Stimulated activated CD8-positive, alpha-beta memory T cell treated with anti-CD3 and anti-CD28 coated beads, Interleukin-15, amount 100 ng/mL, for 48 hours (primary cell): ENCODE results near the gene PATE3.

Source experiments
- DNase-seq, 2 donors: peaks; one replicate each; pipeline ENCODE4 v3.0.0-alpha.2; 2020; ENCODE audit warnings: low read depth in 2 of 2

PATE3 gene, protein sequence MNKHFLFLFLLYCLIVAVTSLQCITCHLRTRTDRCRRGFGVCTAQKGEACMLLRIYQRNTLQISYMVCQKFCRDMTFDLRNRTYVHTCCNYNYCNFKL

DNA sequence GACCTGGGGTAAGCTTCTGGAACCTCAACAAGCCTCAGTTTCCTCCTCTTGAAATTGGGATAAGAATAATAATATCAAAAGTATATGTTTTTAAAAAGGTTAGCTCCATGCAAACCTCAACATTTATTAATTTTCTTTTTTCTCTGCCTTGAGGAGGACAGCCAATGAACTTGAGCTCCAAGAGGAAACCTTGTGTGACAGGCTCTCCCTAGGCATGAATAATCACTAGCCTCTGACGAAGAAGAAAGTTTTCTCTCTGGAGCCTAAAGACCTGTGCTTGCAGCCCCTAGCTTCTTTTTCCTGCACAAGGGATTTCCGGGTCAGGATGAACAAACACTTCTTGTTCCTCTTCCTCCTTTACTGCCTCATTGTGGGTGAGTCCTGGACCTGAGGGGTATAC, at the start of gene PATE3:
PATE3 (plus strand) TSS at position 301 of the 400 bp plus-strand sequence; CDS start at position 326, 25 bp downstream.
- no peak for DNase-seq

DNA sequence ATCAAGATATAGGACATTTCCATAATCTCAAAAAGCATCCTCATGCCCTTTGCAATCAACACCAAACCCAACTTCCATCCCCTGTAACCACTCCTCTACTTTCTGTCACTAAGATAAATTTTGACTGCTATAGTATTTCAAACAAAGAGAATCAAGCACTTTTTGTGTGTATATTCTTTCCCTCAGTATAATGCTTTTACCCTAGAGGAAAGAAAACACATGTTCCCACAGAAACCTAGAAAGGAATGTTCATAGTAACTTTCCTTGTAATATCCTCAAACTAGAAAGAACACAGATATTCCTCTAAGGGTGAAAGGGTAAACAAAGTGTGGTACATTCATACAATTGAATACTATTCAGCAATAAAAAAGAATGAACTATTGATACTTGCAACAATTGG, 47.3 kb upstream of the PATE3 start:
- no peak for DNase-seq

DNA sequence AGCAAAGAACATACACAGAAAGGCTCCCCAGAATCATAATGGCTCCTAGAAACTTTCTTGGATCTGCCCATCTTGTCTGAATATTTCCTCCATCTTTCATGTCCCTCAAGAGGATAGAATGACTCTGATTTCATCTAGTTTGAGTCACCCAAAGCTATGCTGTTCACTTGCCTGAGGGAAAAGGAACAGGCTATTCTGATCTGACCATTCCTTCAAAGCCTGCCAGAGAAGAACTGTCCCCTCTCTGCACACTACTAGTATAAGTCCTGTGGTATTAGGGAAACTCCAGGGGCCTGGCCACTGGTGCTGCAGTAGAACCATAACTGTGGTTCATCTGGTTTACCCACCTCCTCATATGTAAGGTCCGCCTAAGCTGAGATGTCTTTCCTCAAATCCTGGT, 44.2 kb upstream of the PATE3 start:
- no peak for DNase-seq

DNA sequence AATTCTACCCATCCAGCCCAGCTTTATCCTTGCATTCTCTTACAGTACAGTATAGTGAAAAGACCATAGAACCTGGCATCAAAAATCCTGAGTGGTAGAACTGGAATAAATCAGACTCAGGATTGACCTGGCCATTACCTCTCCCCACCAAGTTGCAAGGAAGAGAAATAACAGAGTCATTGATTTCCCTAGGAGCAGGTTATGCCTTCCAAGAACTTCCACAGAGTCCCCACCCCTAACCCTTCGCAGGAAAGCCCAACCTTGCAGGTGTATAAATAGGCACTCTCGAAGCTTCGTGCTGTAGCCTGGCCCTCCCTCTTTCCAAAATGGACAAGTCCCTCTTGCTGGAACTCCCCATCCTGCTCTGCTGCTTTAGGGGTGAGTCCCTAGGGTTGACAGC, 41.9 kb upstream of the PATE3 start, which contains the start of gene PATE1:
PATE1 (plus strand) TSS at position 301 of the 400 bp plus-strand sequence; CDS start at position 327, 26 bp downstream.
- DNase-seq: no peak

DNA sequence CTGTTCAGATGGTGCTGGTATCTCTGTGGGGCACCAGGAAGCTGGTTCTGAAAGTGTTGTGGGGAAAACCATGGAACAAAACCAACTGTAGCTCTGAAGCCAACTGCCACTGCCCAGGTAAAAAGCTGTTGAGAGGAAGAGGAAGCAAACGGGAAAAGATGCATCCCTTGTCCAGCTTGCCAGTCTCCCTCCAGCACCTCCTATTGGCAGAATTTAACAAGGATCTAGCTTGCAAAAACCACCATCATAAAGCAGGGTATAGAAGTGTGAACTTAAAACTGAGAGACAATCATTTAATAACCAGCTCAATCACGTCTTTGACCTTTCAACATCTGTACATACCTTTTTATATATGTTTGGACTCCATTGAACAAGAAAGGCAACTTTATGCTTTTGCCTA, 37.3 kb upstream of the PATE3 start:
- DNase-seq: no peak

DNA sequence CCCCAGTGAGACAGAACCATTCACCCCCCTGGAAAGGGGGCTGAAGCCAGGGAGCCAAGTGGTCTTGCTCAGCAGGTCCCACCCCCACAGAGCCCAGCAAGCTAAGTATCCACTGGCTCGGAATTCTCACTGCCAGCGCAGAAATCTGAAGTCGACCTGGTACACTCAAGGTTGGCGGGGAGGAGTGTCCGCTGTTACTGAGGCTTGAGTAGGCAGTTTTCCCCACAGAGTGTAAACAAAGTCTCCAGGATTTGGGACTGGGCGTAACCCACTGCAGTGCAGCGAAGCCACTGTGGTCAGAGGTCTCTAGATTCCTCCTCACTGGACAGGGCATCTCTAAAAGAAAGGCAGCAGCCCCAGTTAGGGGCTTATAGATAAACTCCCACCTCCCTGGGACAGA, 31.9 kb upstream of the PATE3 start:
- no peak for DNase-seq

DNA sequence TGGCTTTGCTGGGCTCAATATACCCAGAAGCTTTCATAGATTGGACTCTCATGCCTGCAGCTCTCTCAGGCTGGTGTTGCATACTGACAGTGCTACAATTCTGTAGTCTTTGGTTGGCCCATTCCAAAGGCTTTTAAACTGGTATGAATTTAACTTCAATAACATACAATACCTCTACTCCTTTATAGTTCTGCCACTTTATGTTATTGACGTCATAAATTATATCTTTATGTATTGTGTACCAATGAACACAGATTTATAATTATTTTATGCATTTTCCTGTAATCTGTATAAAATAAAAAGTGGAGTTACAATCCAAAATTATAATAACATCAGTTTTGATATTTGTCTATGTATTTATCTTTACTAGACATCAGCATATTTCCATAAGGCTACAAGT, 25.5 kb upstream of the PATE3 start:
- DNase-seq: no peak

DNA sequence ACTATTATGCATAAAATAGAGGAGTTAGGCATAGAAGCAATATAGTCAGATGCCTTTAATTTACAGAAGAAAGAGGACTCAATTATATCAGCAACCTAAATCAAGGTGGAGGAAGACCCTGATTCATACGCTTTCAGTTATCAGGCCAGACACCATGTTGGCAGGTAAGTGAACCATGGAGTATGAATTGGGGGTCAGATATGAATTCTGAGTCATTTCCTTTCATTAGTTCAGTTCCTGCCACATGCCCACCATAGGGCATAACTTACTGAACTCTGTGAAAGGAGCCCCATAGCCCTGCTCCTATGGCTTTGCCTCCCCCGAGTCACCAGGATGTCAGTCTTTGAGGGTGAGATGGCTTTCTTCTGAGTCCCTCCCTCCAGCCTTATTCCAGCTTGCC, 24.4 kb upstream of the PATE3 start:
- DNase-seq: no peak

DNA sequence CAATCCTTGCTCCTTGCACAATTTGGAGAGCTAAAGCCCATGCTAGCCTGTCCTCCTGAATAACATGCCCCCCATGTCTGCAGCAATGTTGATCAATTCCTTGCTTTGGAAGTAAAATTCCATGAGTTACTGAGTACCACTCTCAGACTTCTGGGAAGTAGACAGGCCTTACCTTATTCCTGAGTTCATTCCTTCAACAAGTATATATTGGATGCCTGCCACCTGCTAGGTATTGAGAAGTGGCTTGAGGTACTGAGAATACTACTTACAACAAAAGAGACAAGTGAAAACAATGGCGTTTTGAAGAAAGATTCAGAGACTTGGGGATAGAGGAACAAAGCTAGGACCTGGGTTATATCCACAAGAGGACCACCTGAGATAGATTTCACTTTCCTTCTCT, 21.7 kb upstream of the PATE3 start:
- DNase-seq: no peak

DNA sequence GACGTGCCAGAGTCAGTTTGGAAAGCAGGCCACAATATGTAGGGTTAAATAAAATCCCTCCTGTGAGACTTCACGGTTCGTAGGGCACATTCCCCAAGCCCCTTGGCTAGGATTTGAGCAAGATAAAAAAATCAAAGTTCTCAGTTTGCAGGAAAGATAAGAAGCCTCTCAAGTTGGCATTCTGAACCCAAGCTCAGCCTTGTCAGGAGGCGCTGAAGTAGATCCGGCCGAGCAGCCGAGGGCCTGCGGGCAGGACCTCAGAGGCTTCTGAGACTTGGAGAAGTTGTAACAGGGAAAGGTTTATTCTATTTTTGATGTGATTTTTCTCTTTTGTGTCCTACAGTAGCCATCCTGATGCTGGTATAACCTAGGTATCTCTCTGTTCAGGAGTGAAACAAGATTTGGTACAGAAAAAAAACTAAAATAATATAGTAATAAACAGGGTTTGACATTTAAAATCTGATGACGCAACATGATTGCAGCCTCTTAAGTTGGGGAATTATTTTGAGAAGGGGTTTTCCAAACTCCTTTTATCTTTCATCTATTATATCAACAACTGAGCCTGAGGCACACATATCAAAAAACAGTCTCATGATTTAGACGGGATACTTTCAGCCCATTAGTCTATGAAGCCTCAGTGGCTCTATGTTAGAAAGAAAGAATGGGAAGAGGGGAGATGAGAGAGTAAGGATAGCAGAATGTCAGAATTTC, 19.4 kb upstream of the PATE3 start:
- DNase-seq: no peak

DNA sequence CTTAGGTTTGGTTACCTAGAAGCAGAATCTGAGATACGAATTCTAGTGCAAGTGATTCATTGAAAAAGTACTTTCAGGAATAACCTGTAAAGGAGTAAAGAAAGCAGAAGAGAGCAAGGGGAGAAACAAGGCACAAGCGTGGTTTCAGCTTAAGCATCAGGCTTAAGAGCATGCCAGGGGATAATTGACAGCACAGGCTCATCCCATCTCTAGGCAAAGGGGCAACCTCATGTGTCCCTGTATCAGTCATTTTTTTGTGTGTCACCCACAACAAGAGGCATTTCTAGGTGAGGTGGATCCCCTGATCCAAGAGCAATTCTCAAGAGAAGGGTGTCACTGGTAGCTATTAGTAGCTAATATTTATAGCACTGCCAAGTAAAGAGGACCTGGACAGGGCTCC, 17.3 kb upstream of the PATE3 start:
- no peak for DNase-seq

DNA sequence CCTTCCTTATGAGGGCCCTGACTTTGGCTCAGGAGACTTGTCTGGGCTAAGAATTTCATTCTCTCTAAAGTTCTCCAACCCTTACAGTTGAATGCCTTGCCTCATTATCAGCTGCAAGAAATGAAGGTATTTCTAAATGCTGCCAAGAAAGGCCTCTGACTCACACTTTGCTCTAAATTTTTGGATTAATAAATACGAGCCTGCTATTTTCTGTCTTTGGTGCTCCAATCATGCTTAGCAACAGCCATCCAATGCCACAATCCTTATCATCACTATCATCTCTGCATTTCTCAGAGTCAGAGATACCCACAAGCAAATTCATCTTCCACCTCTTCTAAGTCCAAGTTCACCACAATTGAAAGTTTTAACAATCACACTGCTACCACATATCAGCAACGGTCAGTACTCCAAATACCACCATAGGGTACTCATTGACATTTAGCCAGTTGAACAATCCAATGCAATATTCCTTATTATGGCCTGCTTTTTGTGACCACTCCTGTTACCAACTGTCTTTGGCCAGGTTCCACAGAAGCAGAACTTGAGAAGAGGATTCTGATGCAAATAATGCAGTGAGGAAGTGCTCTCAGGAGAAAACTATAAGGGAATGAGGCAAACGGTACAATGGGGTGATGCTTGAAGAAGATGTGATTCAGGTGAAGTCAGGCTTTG, 15.0 kb upstream of the PATE3 start:
- DNase-seq: no peak

DNA sequence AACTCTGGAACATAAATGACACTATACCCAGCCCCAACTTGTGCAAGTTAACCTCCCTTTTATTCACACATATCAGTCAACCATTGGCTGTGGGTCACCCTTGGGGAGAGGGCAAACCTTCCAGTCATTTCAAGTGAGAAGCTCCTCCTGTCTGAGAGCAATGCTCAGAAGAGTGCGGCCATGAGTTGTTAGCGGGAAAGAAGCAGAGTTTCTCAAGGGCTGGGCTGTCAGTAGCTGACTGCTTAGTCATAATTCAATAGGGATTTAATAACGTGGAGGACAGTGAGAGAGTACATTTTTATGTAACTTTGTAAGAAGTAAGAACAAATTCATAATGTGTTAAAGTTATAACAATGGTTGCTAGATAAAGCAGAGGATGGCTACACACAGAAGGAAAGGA, 14.4 kb upstream of the PATE3 start:
- no peak for DNase-seq

DNA sequence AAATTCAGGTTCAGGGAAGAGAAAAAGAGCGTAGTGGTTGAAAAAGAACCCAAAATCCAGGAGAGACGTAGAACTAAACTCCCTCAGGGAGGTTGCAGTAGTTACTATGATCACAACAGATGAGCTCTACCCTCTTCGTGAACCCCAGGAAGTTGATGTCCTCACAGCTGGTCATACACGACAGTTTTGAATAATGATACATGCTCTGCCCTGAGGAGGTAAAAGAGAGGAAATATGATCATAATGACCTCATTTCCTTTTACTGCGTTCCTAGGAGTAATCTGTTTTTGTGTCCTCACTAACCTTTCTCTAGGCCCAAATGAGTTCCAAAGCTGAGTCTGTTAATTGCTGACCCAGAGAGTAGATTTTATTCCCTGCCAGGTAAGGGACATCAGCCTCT, 10.6 kb upstream of the PATE3 start:
- DNase-seq: no peak

DNA sequence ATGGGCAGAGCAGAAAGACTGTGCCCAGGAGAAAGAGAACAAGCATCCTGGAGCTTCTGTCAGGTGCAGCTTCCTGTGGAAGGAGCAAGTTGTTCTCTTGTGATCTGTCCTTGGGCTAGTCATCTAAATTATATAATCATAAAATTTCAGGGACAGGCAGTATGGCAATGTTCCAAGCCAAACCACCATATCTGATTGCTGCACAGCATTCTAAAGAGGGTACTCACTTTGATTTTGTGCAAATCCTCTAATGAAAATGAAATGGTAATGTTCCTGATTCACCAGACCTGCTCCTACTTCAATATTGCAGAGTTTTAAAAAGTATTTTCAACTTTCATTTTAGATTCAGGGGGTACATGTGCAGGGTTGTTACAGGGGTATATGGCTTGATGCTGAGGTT, 9.2 kb upstream of the PATE3 start, which contains the start of gene PATE2:
PATE2 (minus strand) TSS at position 101 of the 400 bp plus-strand sequence; CDS start at position 46, 55 bp downstream.
- no peak for DNase-seq

DNA sequence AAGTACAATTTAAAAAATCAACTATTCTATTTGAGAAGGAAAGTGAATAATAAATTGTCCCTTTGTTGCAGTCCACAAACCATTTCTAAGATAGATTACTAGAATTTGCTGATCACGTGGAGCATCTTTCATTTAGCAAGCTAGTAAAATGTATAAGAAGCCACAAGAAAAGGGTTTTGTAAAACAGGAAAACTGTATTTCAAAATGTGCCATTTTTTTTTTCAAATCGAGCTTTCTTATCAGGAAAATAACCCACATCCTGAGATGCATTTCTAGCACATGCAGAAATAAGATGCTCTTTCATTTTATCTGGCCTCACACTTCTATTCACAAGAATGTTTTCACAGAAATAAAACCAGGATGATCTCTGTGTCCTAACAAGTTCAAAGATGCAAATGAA, 3.2 kb upstream of the PATE3 start:
- DNase-seq: no peak

DNA sequence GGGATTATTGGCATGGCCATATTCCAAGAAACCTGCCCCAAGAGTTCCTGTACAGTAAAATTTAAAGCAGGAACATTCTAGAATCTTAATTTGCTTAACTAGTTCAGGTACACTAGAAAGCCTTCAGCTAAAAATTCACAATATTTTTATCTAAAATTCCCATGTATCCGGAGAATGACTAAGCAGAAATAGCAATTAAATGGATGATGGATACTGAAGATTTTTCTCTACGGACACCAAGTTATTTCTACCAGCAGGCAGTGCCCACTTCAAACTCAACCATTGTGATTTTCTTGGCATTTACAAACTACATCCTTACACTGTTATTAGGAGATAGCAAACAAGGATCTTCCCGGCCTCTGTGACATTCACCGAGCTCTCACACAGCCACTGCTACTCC, 2.9 kb downstream of the PATE3 start:
- DNase-seq: no peak

DNA sequence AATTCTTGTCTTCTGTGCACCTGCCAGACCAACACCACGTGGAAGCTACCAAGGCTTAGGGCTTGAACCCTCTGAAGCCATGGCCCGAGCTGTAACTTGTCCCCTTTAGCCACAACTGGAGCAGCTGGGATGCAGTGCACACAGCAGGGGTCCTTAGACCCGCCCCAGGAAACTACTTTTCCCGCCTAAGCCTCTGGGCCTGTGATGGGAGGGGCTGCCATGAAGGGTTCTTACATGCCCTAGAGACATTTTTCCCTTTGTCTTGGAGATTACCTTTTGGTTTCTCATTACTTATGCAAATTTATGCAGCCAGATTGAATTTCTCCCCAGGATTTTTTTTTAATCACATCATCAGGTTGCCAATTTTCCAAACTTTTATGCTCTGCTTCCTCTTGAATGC, 9.7 kb downstream of the PATE3 start:
- DNase-seq: no peak

DNA sequence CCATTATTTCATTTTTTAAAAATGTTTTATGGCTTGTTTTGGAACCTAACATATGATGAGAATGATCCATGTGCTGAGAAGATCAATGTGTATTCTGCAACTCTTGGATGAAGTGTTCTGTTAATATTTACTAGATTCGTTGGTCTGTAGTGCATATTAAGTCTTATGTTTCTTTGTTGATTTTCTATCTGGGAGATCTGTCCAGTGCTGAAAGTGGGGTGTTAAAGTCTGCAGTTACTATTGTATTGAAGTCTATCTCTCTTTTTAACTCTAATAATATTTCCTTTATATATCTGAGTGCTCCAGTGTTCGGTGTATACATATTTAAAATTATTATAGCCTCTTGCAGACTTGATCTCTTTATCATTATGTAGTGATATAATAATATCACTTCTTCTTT, 11.9 kb downstream of the PATE3 start:
- no peak for DNase-seq

DNA sequence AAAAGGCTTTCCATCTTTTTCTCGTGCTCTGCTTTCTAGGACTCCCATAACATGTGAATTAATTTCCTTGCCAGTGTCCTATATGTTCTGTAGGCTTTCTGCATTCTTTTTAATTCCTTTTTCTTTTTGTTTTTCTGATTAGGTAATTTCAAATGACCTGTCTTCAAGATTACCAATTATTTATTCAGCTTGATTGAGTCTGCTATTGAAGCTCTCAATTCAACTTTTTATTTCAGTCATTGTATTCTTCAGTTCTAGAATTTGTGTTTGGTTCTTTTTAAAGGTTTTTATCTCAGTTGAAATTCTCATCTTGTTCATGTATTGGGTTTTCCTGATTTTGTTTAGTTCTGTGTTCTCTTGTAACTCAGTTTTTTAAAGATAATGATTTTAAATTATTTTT, 14.5 kb downstream of the PATE3 start:
- no peak for DNase-seq

DNA sequence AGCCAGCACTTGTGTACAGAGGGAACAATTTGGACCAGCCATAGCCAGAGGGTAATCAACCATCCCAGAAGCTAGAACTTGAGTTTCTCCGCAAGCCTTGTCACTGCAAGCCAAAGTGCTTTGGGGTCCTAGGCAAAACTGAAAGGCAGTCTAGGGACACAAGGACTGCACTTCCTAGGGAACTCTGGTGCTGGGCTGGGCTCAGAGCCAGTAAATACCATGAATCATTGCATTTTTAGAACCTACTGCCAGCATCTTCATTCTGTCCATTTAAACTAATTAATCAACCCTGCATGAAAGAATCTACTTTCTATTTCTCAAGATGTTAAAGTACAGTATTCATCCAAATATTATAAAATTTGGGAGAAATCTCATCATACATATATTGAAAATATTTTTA, 20.0 kb downstream of the PATE3 start:
- DNase-seq: no peak

DNA sequence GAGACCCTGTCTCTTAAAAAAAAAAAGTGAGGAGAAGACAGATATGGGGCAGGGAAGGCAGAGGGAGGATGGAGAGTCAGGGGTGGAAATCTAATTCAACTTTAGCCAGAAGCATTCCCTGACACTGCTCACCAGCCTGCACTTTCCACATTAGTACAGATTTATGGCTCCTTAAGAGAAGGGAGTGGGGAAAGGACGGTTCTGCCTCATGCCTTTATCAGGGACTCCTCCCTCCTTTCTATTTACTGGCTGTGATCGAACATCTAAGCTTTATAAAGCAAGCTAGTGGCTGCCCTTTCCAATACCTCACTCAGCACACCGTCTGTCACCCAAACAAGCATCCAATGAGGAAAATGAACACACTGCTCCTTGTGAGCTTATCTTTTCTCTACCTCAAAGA, 45.1 kb downstream of the PATE3 start, which contains the start of gene PATE4:
PATE4 (plus strand) TSS at position 301 of the 400 bp plus-strand sequence; CDS start at position 345, 44 bp downstream.
- no peak for DNase-seq

DNA sequence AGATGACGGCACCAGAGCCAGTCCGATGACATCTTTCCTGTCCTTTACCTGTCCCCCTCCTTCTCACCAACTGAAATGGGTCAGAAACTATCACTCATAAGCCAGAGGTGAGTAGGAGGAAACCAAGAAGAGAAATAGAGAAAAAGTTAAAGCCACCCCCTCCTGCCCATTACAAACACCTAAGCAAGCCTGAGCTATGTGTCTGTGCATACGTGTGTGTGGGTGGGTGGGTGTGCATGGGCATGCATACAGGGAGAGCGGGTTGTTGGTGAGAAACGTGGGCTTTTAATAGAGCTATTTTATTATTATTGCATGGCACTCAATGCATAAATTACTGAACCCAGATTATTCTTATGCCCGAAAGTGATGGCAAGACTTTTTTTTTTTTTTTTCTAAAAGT, 47.8 kb downstream of the PATE3 start:
- DNase-seq: no peak
